ACHN (cell line): ENCODE measurements around the gene RIPK1.
A peak's percentile ranks its signal among the peaks of the same experiment; 100 is the strongest.
"Not testable (repeated sequence)": the region's sequence is repeated elsewhere in the genome, so short reads cannot be mapped to it uniquely, and the experiment has no call there.

Experiments used
- DNase-seq: peaks from one replicate; pipeline ENCODE4 v3.0.0-alpha.2; 2015
- in situ Hi-C: cut with HindIII; loops from 2 replicates; pipeline ENCODE4 v1.10.0; 2017; ENCODE audit warnings: low sequenced_read_pairs, low pct_ligation_motif_present, low pct_unique_long_range_greater_than_20kb

The RIPK1 gene

DNA sequence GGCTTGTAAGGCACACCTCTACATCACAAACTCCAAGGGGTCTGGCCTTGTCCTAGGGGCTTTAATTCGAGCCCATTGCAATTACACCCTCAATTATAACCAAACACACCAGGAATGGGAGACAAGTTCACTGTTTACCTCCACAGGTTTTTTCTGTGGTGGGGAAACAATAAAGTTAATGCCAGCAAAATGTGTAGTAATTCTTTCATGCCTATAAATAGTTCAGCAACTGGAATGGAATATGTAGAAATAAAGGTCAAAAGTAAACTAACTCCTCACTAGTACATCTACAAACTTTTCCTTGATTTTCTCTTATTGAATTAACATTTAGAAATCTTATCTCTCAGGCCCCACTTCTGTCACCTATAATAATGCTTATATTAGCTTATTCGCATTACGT is 27.1 kb upstream of the RIPK1 start:
- DNase-seq = no peak
- in situ Hi-C loops = no loop called here

DNA sequence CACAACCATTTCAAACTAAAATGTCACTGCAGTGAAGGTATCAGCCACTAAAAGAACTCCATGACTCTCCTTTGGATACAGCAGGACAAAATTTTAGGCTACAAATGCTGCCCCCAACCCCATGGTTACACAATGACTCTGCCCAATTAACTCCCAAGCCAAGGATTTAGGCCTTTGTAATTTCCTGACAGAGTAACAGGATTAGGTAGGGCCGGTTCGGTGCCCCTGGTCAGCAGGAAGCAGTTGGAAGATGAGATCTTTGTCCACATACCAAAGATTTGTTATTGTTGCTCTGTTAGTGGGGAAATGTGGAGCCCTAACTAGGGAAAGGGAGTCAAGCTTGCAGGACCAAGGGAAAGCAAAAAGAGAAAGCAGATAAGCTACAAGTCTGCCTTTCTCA is 26.7 kb upstream of the RIPK1 start:
- no peak for DNase-seq
- in situ Hi-C loops = no loop called here

GRCh38 chr6:3045369-3045768 is 22.9 kb upstream of the RIPK1 start:
- in situ Hi-C loops = no loop called here
- DNase-seq = no peak

DNA sequence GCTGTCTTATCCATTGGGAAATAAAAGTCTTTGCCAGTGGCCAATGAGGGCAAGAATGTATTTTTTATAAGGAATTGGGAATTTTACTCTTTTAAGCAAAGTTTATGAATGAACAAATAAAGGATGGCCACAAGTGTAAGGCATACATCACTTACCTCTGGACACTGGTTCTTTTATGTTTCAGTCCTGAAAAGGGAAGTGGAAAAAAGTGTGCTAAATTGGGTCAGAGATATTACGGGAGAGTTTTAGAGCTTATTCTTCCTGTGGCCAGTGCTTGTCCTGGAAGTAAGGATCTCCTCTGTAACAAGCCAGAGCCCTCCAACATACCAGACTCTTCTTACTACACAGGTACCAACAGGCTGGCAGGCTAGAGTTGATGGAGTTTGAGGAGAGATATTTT is 22.5 kb upstream of the RIPK1 start:
- DNase-seq = no peak
- in situ Hi-C loops = no loop called here

GRCh38 chr6:3046295-3046694 is 22.0 kb upstream of the RIPK1 start:
- in situ Hi-C loops = no loop called here

GRCh38 chr6:3048009-3048408 is 20.3 kb upstream of the RIPK1 start:
- in situ Hi-C loops, DNase-seq: not testable (repeated sequence)

More at GRCh38 chr6:3046295-3046694, 22.0 kb upstream of the RIPK1 start:
- no peak for DNase-seq

DNA sequence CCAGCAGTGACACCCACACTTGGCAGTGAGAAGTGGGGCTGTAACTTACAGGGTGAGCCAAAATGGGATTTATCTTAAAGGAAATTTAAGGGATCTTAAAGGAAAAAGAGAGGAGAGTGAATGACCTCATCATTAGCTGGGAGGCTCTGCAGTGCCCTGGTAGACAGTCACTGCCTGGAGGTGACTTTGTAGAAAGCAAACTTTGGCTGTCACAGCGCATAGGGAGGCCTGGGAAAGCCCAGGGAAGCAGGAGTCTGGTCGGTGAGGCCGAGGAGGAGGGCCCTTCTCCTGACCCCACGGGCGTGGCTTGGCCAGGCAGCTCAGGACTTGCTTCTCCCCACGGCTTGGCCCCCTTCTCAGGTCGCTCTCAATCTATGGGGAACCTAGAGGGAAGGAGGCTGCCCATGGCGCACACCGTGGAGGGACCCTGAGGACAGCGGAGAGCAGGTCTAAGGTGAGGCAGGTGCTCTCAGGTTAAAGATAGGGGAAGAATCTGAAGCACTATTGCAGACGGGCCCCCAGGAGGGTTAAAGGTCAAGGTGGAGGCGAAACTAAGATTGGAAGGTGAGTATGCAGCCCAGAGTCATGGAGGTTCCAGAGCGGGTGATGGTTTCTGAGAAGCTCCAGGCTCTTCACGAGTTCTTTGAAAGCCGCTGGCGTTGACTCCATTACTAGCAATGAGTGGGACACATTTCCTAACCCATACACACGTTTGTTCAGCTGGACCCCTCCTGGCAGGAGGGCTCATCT is 15.6 kb upstream of the RIPK1 start:
- DNase-seq = no peak
- in situ Hi-C loops = no loop called here

DNA sequence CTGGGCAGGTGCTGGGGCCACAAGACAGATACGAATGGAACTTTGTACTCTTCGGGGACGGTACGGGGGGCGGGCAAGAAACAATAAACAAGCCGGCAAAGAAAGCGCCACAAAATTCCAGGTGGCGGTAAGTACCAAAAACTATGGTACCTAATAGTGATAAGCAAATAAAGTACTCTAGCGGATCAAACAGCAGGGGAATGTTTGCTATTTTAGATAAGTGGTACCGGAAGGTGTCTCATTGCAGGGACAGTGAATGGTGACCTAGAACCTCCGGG is 15.1 kb upstream of the RIPK1 start:
- DNase-seq = no peak
- in situ Hi-C loops = no loop called here

DNA sequence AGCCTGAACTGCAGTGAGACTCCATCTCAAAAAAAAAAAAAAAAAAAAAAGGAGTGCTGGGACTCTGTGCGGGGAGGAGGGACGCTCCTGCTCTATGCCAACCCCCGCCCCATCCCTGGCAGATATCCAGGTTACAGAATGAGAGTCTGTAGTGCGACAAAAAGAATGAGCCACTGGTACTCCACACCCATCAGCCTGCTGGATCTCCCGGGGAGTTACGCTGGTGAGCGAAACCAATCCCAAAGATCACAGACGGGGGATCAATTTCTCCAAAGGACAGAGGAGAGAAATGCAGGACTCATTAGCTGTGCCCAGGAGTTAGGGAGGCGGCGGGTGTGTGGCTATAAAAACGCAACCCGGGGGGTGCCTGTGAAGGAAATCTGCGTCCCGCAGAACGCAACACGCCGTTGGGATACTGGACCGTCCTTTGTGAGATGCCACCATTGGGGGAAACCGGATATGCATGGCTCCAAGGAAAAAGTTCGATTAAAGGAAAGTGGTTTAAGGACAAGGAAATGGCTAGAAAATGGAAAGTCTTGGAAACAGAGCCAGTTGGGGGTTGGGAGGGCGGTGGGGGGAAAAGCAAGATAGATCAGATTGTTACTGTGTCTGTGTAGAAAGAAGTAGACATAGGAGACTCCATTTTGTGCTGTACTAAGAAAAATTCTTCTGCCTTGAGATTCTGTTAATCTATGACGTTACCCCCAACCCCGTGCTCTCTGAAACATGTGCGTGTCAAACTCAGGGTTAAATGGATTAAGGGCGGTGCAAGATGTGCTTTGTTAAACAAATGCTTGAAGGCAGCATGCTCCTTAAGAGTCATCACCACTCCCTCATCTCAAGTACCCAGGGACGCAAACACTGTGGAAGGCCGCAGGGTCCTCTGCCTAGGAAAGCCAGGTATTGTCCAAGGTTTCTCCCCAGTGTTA is 13.8 kb upstream of the RIPK1 start:
- in situ Hi-C loops, DNase-seq: not testable (repeated sequence)

GRCh38 chr6:3055158-3055499 is 13.2 kb upstream of the RIPK1 start:
- DNase-seq, in situ Hi-C loops: not testable (repeated sequence)

DNA sequence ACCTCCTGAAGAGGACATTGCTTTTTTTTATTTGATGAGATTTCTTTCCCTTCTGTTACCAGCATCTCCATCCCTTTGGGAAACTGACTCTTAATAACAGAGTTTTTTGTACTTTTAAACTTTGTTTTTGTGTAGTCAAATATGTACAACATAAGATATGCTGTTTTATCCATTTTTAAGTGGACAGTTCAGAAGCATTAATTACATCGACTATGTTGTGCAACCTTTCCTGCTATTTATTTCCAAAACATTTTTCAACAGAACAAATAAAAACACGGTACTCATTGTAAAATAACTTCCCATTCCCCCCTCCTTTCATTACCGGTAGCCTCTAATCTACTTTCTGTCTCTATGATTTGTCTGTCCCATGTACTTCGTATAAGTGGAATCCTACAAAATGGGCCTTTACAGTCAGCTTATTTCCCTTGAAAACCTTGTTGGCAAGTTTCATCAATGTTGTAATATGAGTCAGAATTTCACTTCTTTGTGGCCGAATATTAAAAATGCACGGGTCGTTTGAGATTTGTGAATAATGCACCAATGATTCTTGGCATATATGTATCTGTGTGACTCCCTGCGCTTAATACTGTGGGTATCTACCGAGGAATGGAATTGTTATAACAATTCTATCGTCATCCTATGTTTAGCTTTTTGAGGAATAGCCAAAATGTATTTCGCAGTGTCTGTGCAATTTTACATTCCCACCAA is 11.1 kb upstream of the RIPK1 start:
- in situ Hi-C loops = no loop called here

DNA sequence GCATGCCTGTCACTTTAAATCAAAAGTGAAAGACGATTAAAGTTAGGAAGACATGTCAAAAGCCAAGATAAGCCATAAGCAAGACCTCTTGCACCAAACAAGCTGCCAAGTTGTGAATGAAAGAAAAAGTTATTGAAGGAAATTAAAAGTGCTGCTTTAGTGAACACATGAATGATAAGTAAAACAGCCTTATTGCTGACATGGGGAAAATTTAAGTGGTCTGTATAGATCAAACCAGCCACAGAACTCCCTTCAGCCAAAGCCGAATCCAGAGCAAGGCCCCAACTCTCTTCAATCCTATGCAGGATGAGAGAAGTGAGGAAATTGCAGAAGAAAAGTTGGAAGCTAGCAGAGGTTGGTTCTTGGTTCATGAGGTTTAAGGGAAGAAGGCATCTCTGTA is 9.3 kb upstream of the RIPK1 start:
- in situ Hi-C loops = no loop called here
- no peak for DNase-seq

More for the DNA sequence above, 11.1 kb upstream of the RIPK1 start:
- DNase-seq = no peak

- DNase-seq, in situ Hi-C loops: not testable (repeated sequence)
These were observed 8.2 kb upstream of the RIPK1 start for GRCh38 chr6:3060092-3060491.

GRCh38 chr6:3061501-3061941 is 6.8 kb upstream of the RIPK1 start:
- in situ Hi-C loops = no loop called here
- DNase-seq = no peak

DNA sequence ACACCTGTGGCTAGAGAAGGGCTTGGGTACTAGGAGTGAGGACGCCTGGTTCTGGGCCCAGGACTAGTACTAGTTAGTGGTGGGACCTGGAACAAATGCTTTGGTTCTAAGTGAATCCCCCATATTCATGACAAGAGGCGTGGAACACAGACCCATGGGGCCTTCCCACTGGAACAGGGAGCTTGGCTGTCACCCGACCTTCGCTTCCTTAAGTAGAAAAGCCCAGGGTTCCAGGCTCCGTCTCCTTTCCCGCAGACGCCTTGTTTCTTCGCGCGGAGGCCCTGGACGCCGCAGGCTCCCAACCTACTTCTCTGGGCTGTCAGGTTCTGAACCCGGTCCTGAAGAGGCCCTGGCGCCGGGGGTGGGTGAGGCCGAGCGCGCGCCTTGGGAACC is 5.0 kb upstream of the RIPK1 start:
- in situ Hi-C loops, DNase-seq: not testable (repeated sequence)

- DNase-seq = peak; percentile 91
- in situ Hi-C loops = no loop called here
These were observed 4.3 kb upstream of the RIPK1 start for GRCh38 chr6:3063733-3064700.

DNA sequence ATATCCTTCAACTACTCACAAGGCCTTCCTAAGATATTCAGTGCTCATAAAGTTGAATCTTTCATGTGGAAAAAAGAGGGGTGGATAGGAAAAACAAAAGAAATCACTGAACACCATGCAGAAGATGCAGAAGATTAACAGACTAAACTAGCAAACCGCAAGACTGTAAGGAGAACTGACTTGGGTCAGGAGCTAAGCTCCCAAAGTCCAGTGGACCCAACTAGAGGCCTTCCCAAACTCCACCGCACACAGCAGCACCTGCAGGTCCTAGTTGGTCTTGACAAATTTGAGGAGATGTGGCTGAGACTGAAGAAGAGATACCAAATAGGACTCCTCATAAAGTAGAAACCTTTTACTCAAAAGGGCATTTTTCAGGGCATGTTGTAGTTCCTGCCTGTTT is 3.3 kb downstream of the RIPK1 start:
- DNase-seq = no peak
- in situ Hi-C loops = no loop called here

DNA sequence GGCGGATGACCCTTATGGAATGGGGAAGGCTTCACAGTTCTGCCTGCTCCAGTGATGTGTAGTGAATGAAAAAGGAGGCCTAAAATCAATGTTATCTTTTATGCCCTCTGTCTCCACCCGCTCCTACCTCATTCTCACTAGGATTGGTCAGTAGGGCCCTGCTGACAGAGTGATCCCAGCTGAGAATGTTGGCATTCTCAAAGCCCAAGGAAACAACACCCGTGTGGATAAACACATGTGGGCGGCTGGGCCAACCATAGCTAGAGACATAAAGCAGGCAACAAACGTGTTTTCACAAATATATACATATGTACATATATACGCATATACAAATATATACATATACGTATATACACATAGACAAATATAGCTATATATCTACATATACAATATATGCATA is 4.5 kb downstream of the RIPK1 start:
- DNase-seq = no peak

More for the DNA sequence above, 4.5 kb downstream of the RIPK1 start:
- in situ Hi-C loops = no loop called here
